ENCODE results near the gene R3HCC1L.
"Not testable (repeated sequence)": the region's sequence is repeated elsewhere in the genome, so short reads cannot be mapped to it uniquely, and the experiment has no call there.

Gene R3HCC1L

GRCh38 chr10:98168766-98169165, 34.3 kb downstream of the R3HCC1L start:
- no peak overlapping the region for H3K4me3 ChIP-seq (ENCODE audit: low read length)

DNA sequence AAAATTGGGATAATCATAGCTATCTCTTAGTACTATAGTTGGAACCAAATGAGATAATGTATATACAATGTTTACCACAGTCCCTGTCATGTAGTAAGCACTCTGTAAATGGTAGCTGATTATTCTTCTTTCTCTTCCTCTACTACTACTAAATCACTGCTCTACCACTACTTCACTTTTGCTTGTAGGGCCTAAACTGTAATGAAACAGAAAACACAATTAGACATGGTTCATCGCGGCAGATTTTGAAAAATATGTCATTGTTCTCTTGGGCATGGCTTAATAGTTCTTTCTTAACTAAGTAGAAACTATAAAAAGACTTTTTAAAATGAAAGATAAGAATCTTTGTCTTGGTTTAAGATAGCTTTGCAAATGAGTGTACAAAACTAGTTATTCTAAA, 34.9 kb downstream of the R3HCC1L start:
- H3K4me3 ChIP-seq (ENCODE audit: low read length), result no peak overlapping the region
- no peak for DNase-seq (ENCODE audit: low read depth, low spot score)

More at GRCh38 chr10:98168766-98169165, 34.3 kb downstream of the R3HCC1L start:
- DNase-seq (ENCODE audit: low read depth, low spot score), result no peak

GRCh38 chr10:98170249-98171117, 36.0 kb downstream of the R3HCC1L start:
- no peak overlapping the region for H3K4me3 ChIP-seq (ENCODE audit: low read length)
- peak; percentile 52 for DNase-seq (ENCODE audit: low read depth, low spot score)

GRCh38 chr10:98172073-98172472, 37.6 kb downstream of the R3HCC1L start:
- H3K4me3 ChIP-seq (ENCODE audit: low read length), result no peak overlapping the region
- no peak for DNase-seq (ENCODE audit: low read depth, low spot score)

DNA sequence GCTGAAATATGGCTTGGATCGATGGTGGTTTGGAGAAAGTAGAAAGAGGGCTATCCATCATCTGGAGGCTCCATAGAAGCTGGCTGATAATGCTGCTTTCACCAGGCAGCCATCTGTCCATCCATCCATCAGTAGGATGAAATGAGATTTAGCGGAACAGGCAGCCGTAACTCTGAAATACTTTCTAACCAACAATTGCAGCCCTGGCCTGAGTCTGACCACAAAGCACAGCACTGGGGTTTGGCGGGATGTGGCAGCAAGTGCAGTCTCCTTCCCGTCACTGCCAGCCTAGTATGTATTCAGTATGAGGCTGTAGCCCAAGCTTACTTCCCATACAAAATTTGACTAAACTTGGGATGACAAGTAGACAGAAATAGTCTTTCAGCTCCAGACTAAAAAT, 38.0 kb downstream of the R3HCC1L start:
- no peak overlapping the region for H3K4me3 ChIP-seq (ENCODE audit: low read length)

DNA sequence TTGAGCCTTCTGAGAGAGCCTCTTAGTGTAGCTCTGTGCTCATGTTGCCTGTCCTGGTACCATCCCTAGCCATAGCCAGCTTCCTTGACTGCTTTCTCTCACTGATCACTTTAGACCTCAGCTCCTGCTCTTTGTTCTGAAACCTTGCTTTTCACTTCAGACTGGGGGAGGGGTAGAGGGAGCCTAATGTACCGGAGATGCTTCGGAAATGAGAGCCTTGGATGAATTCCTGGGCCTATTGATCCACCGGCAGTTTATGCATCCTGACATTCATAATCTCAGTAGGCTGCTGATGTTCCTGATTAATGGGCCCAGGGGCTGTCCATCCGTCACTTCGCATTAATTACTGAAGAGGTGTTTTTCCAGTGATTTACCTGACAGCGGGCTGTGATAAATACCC, 38.8 kb downstream of the R3HCC1L start:
- no peak for DNase-seq (ENCODE audit: low read depth, low spot score)
- no peak overlapping the region for H3K4me3 ChIP-seq (ENCODE audit: low read length)

More for the DNA sequence above, 38.0 kb downstream of the R3HCC1L start:
- DNase-seq (ENCODE audit: low read depth, low spot score), result no peak

- H3K4me3 ChIP-seq (ENCODE audit: low read length); DNase-seq (ENCODE audit: low read depth, low spot score): not testable (repeated sequence)
Measured at GRCh38 chr10:98182351-98182915, 48.0 kb downstream of the R3HCC1L start.

DNA sequence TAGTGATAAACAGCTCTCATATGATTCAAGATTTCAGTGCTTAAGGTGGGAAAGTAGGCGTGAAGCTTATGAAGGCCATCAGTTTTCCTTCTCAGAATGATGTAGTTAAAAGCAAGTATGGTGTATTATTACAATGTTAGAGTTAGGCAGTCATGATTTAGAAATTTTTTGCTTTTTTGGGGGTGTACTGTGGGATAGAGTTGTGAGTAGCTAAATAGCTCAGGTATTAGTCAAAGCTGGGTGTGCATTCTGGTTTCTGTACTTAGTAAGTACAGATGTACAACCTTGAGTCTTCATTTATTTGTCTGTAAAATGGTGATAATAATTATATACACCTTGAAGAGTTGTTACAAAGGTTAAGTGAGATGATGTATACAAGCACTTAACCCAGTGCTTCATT, 52.2 kb downstream of the R3HCC1L start:
- no peak for DNase-seq (ENCODE audit: low read depth, low spot score)
- H3K4me3 ChIP-seq (ENCODE audit: low read length), result no peak overlapping the region

GRCh38 chr10:98190773-98191172, 56.3 kb downstream of the R3HCC1L start:
- H3K4me3 ChIP-seq (ENCODE audit: low read length); DNase-seq (ENCODE audit: low read depth, low spot score): not testable (repeated sequence)

DNA sequence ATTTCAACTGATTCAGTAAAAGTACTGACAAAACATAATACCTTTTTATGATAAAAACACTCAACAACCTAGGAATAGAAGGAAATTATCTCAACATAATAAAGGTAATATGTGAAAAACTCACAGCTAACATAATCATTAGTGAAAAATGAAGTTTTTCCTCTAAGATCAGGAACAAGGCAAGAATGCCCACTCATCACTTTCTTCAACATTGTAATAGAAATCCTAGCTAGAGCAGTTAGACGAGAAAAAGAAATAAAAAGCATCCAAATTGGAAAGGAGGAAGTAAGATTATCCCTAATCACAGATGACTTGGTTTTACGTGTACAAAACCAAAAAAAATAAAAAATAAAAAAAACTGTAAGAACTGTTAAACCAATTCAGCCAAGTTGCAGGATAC, 58.6 kb downstream of the R3HCC1L start:
- DNase-seq (ENCODE audit: low read depth, low spot score), result no peak
- no peak overlapping the region for H3K4me3 ChIP-seq (ENCODE audit: low read length)

DNA sequence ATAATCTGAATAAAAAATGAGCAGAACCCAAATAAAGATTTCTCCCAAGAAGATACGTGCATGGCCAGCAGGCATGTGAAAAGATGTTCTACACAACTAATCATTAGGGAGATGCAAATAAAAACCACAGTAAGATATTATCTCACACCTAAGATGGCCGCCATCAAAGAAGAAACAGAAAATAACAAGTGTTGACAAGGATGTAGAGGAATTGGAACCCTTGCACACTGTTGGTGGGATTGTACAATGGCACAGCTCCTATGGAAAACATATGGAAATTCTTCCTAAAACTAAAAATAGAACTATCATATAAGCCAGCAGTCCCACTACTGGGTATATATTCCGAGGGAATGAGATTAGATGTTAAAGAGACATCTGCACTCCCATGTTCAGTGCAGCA, 60.2 kb downstream of the R3HCC1L start:
- no peak overlapping the region for H3K4me3 ChIP-seq (ENCODE audit: low read length)
- no peak for DNase-seq (ENCODE audit: low read depth, low spot score)

GRCh38 chr10:98195120-98195519, 60.7 kb downstream of the R3HCC1L start:
- no peak overlapping the region for H3K4me3 ChIP-seq (ENCODE audit: low read length)

DNA sequence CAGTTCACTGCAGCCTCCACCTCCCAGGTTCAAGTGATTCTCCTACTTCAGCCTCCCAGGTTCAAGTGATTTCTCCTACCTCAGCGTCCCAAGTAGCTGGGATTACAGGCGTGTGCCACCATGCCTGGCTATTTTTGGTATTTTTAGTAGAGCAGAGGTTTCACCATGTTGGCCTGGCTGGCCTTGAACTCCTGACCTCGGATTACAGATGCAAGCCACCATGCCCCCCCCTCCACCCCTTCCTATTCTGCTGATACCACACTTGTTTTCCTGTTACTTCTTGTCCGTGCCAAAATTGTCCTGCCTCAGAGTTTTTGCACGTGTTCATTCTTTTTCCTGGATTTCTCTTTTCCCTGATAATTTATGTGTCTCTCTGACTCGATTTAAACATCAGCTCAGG, 62.5 kb downstream of the R3HCC1L start:
- no peak for DNase-seq (ENCODE audit: low read depth, low spot score)

More at GRCh38 chr10:98195120-98195519, 60.7 kb downstream of the R3HCC1L start:
- DNase-seq (ENCODE audit: low read depth, low spot score), result no peak

GRCh38 chr10:98201760-98202159, 67.3 kb downstream of the R3HCC1L start:
- DNase-seq (ENCODE audit: low read depth, low spot score), result no peak
- H3K4me3 ChIP-seq (ENCODE audit: low read length), result no peak overlapping the region

More for the DNA sequence above, 62.5 kb downstream of the R3HCC1L start:
- H3K4me3 ChIP-seq (ENCODE audit: low read length), result no peak overlapping the region

- H3K4me3 ChIP-seq (ENCODE audit: low read length), result no peak overlapping the region
- DNase-seq (ENCODE audit: low read depth, low spot score), result no peak
Measured at GRCh38 chr10:98202378-98202777, 67.9 kb downstream of the R3HCC1L start.

- no peak for DNase-seq (ENCODE audit: low read depth, low spot score)
- no peak overlapping the region for H3K4me3 ChIP-seq (ENCODE audit: low read length)
Measured at GRCh38 chr10:98205351-98205750, 70.9 kb downstream of the R3HCC1L start.

- no peak overlapping the region for H3K4me3 ChIP-seq (ENCODE audit: low read length)
- DNase-seq (ENCODE audit: low read depth, low spot score), result no peak
Measured at GRCh38 chr10:98208925-98209324, 74.5 kb downstream of the R3HCC1L start.

GRCh38 chr10:98209441-98209840, 75.0 kb downstream of the R3HCC1L start:
- DNase-seq (ENCODE audit: low read depth, low spot score), result no peak
- H3K4me3 ChIP-seq (ENCODE audit: low read length), result no peak overlapping the region

- no peak overlapping the region for H3K4me3 ChIP-seq (ENCODE audit: low read length)
- DNase-seq (ENCODE audit: low read depth, low spot score), result no peak
Measured at GRCh38 chr10:98212196-98212595, 77.7 kb downstream of the R3HCC1L start.

GRCh38 chr10:98213740-98214139, 79.3 kb downstream of the R3HCC1L start:
- no peak overlapping the region for H3K4me3 ChIP-seq (ENCODE audit: low read length)
- DNase-seq (ENCODE audit: low read depth, low spot score), result no peak

- H3K4me3 ChIP-seq (ENCODE audit: low read length), result no peak overlapping the region
- no peak for DNase-seq (ENCODE audit: low read depth, low spot score)
Measured at GRCh38 chr10:98215373-98215772, 80.9 kb downstream of the R3HCC1L start.
